Osteocyte (in vitro differentiated cells): Measurements from ENCODE around the gene GLRB. TPM values are rescaled to one million over a fixed set of nuclear protein-coding genes. Genes with fewer than 3 reads are reported as not detected.
"Not testable (repeated sequence)": the region's sequence is repeated elsewhere in the genome, so short reads cannot be mapped to it uniquely, and the experiment has no call there.

ENCODE experiments used
- DNase-seq: peaks from one replicate; pipeline ENCODE4 v3.0.0; 2021; ENCODE audit warnings: mixed read lengths; ENCODE audit not compliant: unreplicated experiment; ENCODE audit errors: extremely low spot score
- H3K27ac Mint-ChIP-seq: one replicate; pipeline ENCODE4 v1.8.0; 2021; ENCODE audit warnings: mild to moderate bottlenecking, mixed read lengths; ENCODE audit not compliant: unreplicated experiment
- H3K27me3 Mint-ChIP-seq: one replicate; pipeline ENCODE4 v1.8.0; 2021; ENCODE audit warnings: mixed read lengths; ENCODE audit not compliant: unreplicated experiment
- H3K36me3 Mint-ChIP-seq: one replicate; pipeline ENCODE4 v1.8.0; 2021; ENCODE audit warnings: mixed read lengths; ENCODE audit not compliant: unreplicated experiment
- H3K4me1 Mint-ChIP-seq: one replicate; pipeline ENCODE4 v1.8.0; 2021; ENCODE audit warnings: mixed read lengths; ENCODE audit not compliant: unreplicated experiment
- H3K4me3 Mint-ChIP-seq: one replicate; pipeline ENCODE4 v1.8.0; 2021; ENCODE audit warnings: mild to moderate bottlenecking, moderate library complexity, mixed read lengths; ENCODE audit not compliant: unreplicated experiment
- H3K9me3 Mint-ChIP-seq: one replicate; pipeline ENCODE4 v1.8.0; 2021; ENCODE audit warnings: mixed read lengths; ENCODE audit not compliant: unreplicated experiment
- total RNA-seq: library from RNA; stranded (reverse); gene quantifications from 2 replicates; pipeline ENCODE4 v1.2.1, GENCODE V29; 2021
- TF ChIP-seq, protein P1 (sequence below): fragments of 200-600 bp; sonication (generic); IDR thresholded peaks from 2 replicates; pipeline ENCODE4 v1.5.0; 2021; ENCODE audit warnings: antibody characterized with exemption, mild to moderate bottlenecking, moderate library complexity

Gene GLRB
- total RNA-seq, 1 donor from 2014 or later: 16.7 TPM

DNA sequence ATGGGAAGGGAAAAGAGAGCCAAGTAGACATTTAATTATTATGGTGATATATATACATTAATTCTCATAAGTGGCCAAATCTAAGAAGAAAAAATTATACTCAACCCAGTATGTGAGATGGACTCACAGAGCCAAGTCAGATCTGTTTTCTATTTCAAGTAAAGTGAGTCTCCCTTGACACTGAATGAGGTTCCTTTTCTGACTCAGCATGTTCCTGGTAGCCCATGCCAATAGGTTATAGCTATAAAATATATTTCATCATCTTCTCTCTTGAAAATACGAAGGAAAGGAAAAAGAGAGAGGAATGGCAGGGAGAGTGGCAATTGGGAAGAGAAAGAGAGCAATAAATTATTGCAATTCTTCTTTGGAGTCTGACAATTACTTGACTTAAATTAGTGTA, 75.8 kb downstream of the GLRB start:
- no peak for DNase-seq
- peaks cover 22% of the 10 kb centered on the region for H3K36me3 Mint-ChIP-seq
- no peaks in the 10 kb centered on the region for H3K27me3 Mint-ChIP-seq
- no peak overlapping the region for H3K4me3 Mint-ChIP-seq
- no peak overlapping the region for H3K27ac Mint-ChIP-seq
- no peaks in the 10 kb centered on the region for H3K4me1 Mint-ChIP-seq
- TF ChIP-seq, protein P1, sequence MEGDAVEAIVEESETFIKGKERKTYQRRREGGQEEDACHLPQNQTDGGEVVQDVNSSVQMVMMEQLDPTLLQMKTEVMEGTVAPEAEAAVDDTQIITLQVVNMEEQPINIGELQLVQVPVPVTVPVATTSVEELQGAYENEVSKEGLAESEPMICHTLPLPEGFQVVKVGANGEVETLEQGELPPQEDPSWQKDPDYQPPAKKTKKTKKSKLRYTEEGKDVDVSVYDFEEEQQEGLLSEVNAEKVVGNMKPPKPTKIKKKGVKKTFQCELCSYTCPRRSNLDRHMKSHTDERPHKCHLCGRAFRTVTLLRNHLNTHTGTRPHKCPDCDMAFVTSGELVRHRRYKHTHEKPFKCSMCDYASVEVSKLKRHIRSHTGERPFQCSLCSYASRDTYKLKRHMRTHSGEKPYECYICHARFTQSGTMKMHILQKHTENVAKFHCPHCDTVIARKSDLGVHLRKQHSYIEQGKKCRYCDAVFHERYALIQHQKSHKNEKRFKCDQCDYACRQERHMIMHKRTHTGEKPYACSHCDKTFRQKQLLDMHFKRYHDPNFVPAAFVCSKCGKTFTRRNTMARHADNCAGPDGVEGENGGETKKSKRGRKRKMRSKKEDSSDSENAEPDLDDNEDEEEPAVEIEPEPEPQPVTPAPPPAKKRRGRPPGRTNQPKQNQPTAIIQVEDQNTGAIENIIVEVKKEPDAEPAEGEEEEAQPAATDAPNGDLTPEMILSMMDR: no peak
- peaks cover 5% of the 10 kb centered on the region for H3K9me3 Mint-ChIP-seq

GRCh38 chr4:157165935-157166610, 90.1 kb downstream of the GLRB start:
- Mint-ChIP-seq H3K4me3 (no peak overlapping the region), H3K27ac (no peak overlapping the region), H3K9me3 (peaks cover under 1% of the 10 kb centered on the region), H3K36me3 (peaks cover 18% of the 10 kb centered on the region), H3K4me1 (no peaks in the 10 kb centered on the region), H3K27me3 (no peaks in the 10 kb centered on the region)
- TF ChIP-seq, protein P1: no peak
- DNase-seq: no peak

DNA sequence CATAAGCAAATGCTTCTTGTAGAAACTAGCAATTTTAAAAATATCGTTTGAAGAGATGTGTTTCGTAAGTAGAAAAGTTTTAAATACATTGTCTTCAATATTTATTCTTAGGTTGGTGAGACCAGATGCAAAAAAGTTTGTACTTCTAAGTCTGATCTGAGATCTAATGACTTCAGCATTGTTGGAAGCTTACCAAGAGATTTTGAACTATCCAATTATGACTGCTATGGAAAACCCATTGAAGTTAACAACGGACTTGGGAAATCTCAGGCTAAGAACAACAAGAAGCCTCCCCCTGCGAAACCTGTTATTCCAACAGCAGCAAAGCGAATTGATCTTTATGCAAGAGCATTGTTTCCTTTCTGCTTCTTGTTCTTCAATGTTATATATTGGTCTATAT, 94.4 kb downstream of the GLRB start:
- no peak for DNase-seq
- TF ChIP-seq, protein P1: no peak
- H3K9me3 Mint-ChIP-seq: no peaks in the 10 kb centered on the region
- no peaks in the 10 kb centered on the region for H3K27me3 Mint-ChIP-seq
- no peak overlapping the region for H3K4me3 Mint-ChIP-seq
- H3K36me3 Mint-ChIP-seq: no peaks in the 10 kb centered on the region
- no peak overlapping the region for H3K27ac Mint-ChIP-seq
- H3K4me1 Mint-ChIP-seq: no peaks in the 10 kb centered on the region

- DNase-seq: no peak
- H3K4me1 Mint-ChIP-seq: no peaks in the 10 kb centered on the region
Measured at GRCh38 chr4:157172011-157172410, 96.1 kb downstream of the GLRB start.

DNA sequence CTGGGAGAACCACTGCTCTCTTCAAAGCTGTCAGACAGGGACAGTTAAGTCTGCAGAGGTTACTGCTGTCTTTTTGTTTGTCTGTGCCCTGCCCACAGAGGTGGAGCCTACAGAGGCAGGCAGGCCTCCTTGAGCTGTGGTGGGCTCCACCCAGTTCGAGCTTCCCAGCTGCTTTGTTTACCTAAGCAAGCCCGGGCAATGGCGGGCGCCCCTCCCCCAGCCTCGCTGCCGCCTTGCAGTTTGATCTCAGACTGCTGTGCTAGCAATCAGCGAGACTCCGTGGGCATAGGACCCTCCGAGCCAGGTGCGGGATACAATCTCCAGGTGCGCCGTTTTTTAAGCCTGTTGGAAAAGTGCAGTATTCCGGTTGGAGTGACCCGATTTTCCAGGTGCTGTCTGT, 104.3 kb downstream of the GLRB start:
- H3K4me3 Mint-ChIP-seq, H3K27me3 Mint-ChIP-seq, H3K27ac Mint-ChIP-seq, H3K9me3 Mint-ChIP-seq, DNase-seq, H3K4me1 Mint-ChIP-seq, H3K36me3 Mint-ChIP-seq: not testable (repeated sequence)

More at GRCh38 chr4:157172011-157172410, 96.1 kb downstream of the GLRB start:
- TF ChIP-seq, protein P1: peak; percentile 45
- H3K27ac Mint-ChIP-seq: no peak overlapping the region
- no peaks in the 10 kb centered on the region for H3K27me3 Mint-ChIP-seq
- H3K4me3 Mint-ChIP-seq: no peak overlapping the region
- H3K36me3 Mint-ChIP-seq: no peaks in the 10 kb centered on the region
- no peaks in the 10 kb centered on the region for H3K9me3 Mint-ChIP-seq

DNA sequence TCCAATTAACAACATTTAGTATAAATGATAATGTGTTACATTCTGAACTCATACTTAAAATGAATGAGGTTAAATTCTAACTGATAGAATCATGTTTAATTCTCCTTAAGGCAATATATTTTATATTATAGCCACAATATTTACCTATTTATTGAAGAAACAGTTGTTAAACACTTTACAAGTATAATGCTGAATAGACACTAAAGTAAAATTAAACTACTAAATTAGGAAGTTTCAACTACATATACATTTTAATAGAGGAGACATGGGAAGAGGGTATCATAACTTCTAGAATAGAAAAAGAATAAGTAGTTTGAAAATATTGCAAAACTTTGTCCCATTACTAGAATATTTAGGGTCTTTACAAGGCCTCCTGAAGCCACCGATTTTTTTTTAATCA, 108.3 kb downstream of the GLRB start:
- TF ChIP-seq, protein P1: no peak
- Mint-ChIP-seq H3K4me3 (no peak overlapping the region), H3K9me3 (peaks cover 8% of the 10 kb centered on the region), H3K4me1 (no peaks in the 10 kb centered on the region), H3K27me3 (no peaks in the 10 kb centered on the region), H3K36me3 (no peaks in the 10 kb centered on the region), H3K27ac (no peak overlapping the region)
- DNase-seq: no peak
